GM18519 (cell line): Measurements from ENCODE around the gene HOXA2.

Source experiments
- ATAC-seq: cut with Tn5 transposase; IDR thresholded peaks from one replicate; pipeline ENCODE4 v1.9.1; 2021; ENCODE audit warnings: mild to moderate bottlenecking, moderate library complexity; ENCODE audit not compliant: unreplicated experiment, low FRiP score

The HOXA2 gene

GRCh38 chr7:27102581-27103442, at the start of gene HOXA2:
TSS of gene HOXA2 (minus strand) at chr7:27102683. CDS start at chr7:27102500, 183 bp downstream.
- ATAC-seq: no peak

- no peak for ATAC-seq
Observed at GRCh38 chr7:27151341-27151930, 49.0 kb upstream of the HOXA2 start.

GRCh38 chr7:27150568-27151340, 48.3 kb upstream of the HOXA2 start:
- ATAC-seq: peak; percentile 64

- ATAC-seq: no peak
Observed at GRCh38 chr7:27149842-27150567, 47.5 kb upstream of the HOXA2 start.

GRCh38 chr7:27148756-27149641, 46.5 kb upstream of the HOXA2 start:
- ATAC-seq: no peak

- no peak for ATAC-seq
Observed at GRCh38 chr7:27148031-27148755, 45.7 kb upstream of the HOXA2 start.

- no peak for ATAC-seq
Observed at GRCh38 chr7:27147199-27148030, 44.9 kb upstream of the HOXA2 start, which contains the start of gene HOXA6. TSS of gene HOXA6 (minus strand) at chr7:27147774. CDS start at chr7:27147749, 25 bp downstream.

- ATAC-seq: no peak
Observed at GRCh38 chr7:27146491-27147198, 44.2 kb upstream of the HOXA2 start.

- no peak for ATAC-seq
Observed at GRCh38 chr7:27145914-27146412, 43.5 kb upstream of the HOXA2 start.

- no peak for ATAC-seq
Observed at GRCh38 chr7:27145165-27145913, 42.9 kb upstream of the HOXA2 start.

- no peak for ATAC-seq
Observed at GRCh38 chr7:27144781-27145164, 42.3 kb upstream of the HOXA2 start.

- no peak for ATAC-seq
Observed at GRCh38 chr7:27143950-27144780, 41.7 kb upstream of the HOXA2 start.

- ATAC-seq: no peak
Observed at GRCh38 chr7:27143023-27143949, 40.8 kb upstream of the HOXA2 start, which contains the start of gene HOXA5. TSS of gene HOXA5 (minus strand) at chr7:27143681. CDS start at chr7:27143607, 74 bp downstream.

GRCh38 chr7:27142580-27143022, 40.1 kb upstream of the HOXA2 start:
- no peak for ATAC-seq
